ENCODE data around the gene FAM234B.
"Not testable (repeated sequence)": the region's sequence is repeated elsewhere in the genome, so short reads cannot be mapped to it uniquely, and the experiment has no call there.

GRCh38 chr12:13053617-13054016 lies 9.4 kb downstream of the FAM234B start:
- not testable (repeated sequence) for TF ChIP-seq CTCF, POLR2A (IDR thresholded peaks at IDR 0.05)
